Activated naive CD4-positive, alpha-beta T cell treated with Interleukin-2 at 50 U/mL for 16 hours (primary cell): Measurements from ENCODE around the gene ZDHHC22.
"Not testable (repeated sequence)": the region's sequence is repeated elsewhere in the genome, so short reads cannot be mapped to it uniquely, and the experiment has no call there.

ENCODE experiments used
- DNase-seq: peaks from one replicate; pipeline ENCODE4 v3.0.0-alpha.2; 2020

ZDHHC22 gene

GRCh38 chr14:77141214-77142004, at the start of gene ZDHHC22:
Gene ZDHHC22 (minus strand): TSS chr14:77141791. CDS start chr14:77139738, 2,053 bp downstream.
- DNase-seq, result no peak

- no peak for DNase-seq
These were observed 49.4 kb upstream of the ZDHHC22 start for GRCh38 chr14:77190977-77191376.

- DNase-seq, result no peak
These were observed 47.9 kb upstream of the ZDHHC22 start for GRCh38 chr14:77189479-77189878.

- no peak for DNase-seq
These were observed 46.0 kb upstream of the ZDHHC22 start for GRCh38 chr14:77187649-77188012.

GRCh38 chr14:77186911-77187648, 45.5 kb upstream of the ZDHHC22 start:
- no peak for DNase-seq

GRCh38 chr14:77185093-77185465, 43.5 kb upstream of the ZDHHC22 start:
- no peak for DNase-seq

- DNase-seq, result no peak
These were observed 43.0 kb upstream of the ZDHHC22 start for GRCh38 chr14:77184396-77185092.

- no peak for DNase-seq
These were observed 42.3 kb upstream of the ZDHHC22 start for GRCh38 chr14:77183896-77184295.

GRCh38 chr14:77181603-77182437, 40.2 kb upstream of the ZDHHC22 start, which contains the start of gene TMEM63C:
Gene TMEM63C (plus strand): TSS chr14:77181798. CDS start chr14:77218814, 37,016 bp downstream.
- peak; percentile 69 for DNase-seq

- no peak for DNase-seq
These were observed 39.4 kb upstream of the ZDHHC22 start for GRCh38 chr14:77180726-77181602.

- no peak for DNase-seq
These were observed 37.1 kb upstream of the ZDHHC22 start for GRCh38 chr14:77178656-77179055.

GRCh38 chr14:77177702-77178101, 36.1 kb upstream of the ZDHHC22 start:
- DNase-seq, result no peak

GRCh38 chr14:77175843-77176242, 34.3 kb upstream of the ZDHHC22 start:
- DNase-seq, result no peak

GRCh38 chr14:77173911-77174617, 32.5 kb upstream of the ZDHHC22 start:
- not testable (repeated sequence) for DNase-seq

- no peak for DNase-seq
These were observed 31.3 kb upstream of the ZDHHC22 start for GRCh38 chr14:77172916-77173315.

GRCh38 chr14:77170045-77170444, 28.5 kb upstream of the ZDHHC22 start:
- no peak for DNase-seq

GRCh38 chr14:77161011-77161410, 19.4 kb upstream of the ZDHHC22 start:
- no peak for DNase-seq

GRCh38 chr14:77158882-77159255, 17.3 kb upstream of the ZDHHC22 start:
- DNase-seq, result no peak

- no peak for DNase-seq
These were observed 16.7 kb upstream of the ZDHHC22 start for GRCh38 chr14:77158175-77158881.

- DNase-seq, result no peak
These were observed 16.1 kb upstream of the ZDHHC22 start for GRCh38 chr14:77157740-77158139.
